K562 (cell line): ENCODE results near the gene FCRLA. TPM values are rescaled to one million over a fixed set of nuclear protein-coding genes. Genes with fewer than 3 reads are reported as not detected.
A peak's percentile ranks its signal among the peaks of the same experiment; 100 is the strongest.

Source experiments
- FOSL1 ChIP-seq: fragments of 200-800 bp; sonication (Bioruptor generic); conservative IDR thresholded peaks from 2 replicates; pipeline ENCODE4 v1.6.1; 2016; ENCODE audit warnings: missing genetic modification characterization, missing compliant biosample characterization
- HMG20A ChIP-seq: fragments of 450-650 bp; formaldehyde crosslinking; conservative IDR thresholded peaks from 2 replicates; pipeline ENCODE4 v1.4.0; 2020; ENCODE audit warnings: mild to moderate bottlenecking, mixed read lengths
- MIER1 ChIP-seq: fragments of 450-650 bp; IDR thresholded peaks from 2 replicates; pipeline ENCODE4 v1.6.1; 2016; ENCODE audit warnings: antibody characterized with exemption, mild to moderate bottlenecking, low read depth
- NBN ChIP-seq: fragments of 450-650 bp; IDR thresholded peaks from 2 replicates; pipeline ENCODE4 v1.6.1; 2016; ENCODE audit warnings: low read depth, mild to moderate bottlenecking
- NR2C1 ChIP-seq, 2 experiments: fragments of 450-650 bp; IDR thresholded peaks; 2 replicates each; pipeline ENCODE4 v1.6.1; 2017; ENCODE audit warnings: mild to moderate bottlenecking in 2 of 2, antibody characterized with exemption in 1 of 2, inconsistent platforms in 1 of 2, missing compliant biosample characterization in 1 of 2, missing genetic modification characterization in 1 of 2
- NR2C2 ChIP-seq, 2 experiments: fragments of 200-800 bp in 1 of 2; sonication (Bioruptor generic) in 1 of 2; sonication (generic) in 1 of 2; formaldehyde crosslinking in 1 of 2; IDR thresholded peaks; 2 replicates each; pipeline versions ENCODE4 v1.6.1 to v1.8.0; 2016 to 2022; ENCODE audit warnings: mild to moderate bottlenecking in 1 of 2, missing compliant biosample characterization in 1 of 2, missing genetic modification characterization in 1 of 2, missing genetic modification reagents in 1 of 2
- NRF1 ChIP-seq, 2 experiments: fragments of 450-650 bp; IDR thresholded peaks in 1 of 2; conservative IDR thresholded peaks in 1 of 2; 2 replicates each; pipeline ENCODE4 v1.6.1; 2014; ENCODE audit warnings: mild to moderate bottlenecking in 2 of 2
- PHF21A ChIP-seq: fragments of 450-650 bp; IDR thresholded peaks from 2 replicates; pipeline ENCODE4 v1.6.1; 2017; ENCODE audit warnings: low read depth, borderline replicate concordance
- TEAD1 ChIP-seq, 2 experiments: fragments of 450-650 bp in 1 of 2; sonication (generic) in 1 of 2; formaldehyde crosslinking; IDR thresholded peaks; 2 replicates each; pipeline versions ENCODE4 v1.4.0 to v1.8.0; 2020 to 2022; ENCODE audit warnings: mild to moderate bottlenecking in 2 of 2, missing genetic modification reagents in 1 of 2
- ZNF444 ChIP-seq: fragments of 250-450 bp; sonication (Bioruptor Pico); IDR thresholded peaks from 2 replicates; pipeline ENCODE4 v1.4.0; 2020; ENCODE audit warnings: mild to moderate bottlenecking, moderate library complexity
- ZNF589 ChIP-seq: fragments of 200-800 bp; sonication (Bioruptor generic); IDR thresholded peaks from 2 replicates; pipeline ENCODE4 v1.6.1; 2016; ENCODE audit warnings: low read depth, missing genetic modification characterization, missing compliant biosample characterization
- ZNF766 ChIP-seq: fragments of 200-800 bp; sonication (Bioruptor generic); conservative IDR thresholded peaks from 2 replicates; pipeline ENCODE4 v1.6.1; 2016; ENCODE audit warnings: missing genetic modification characterization, missing compliant biosample characterization
- polyA plus RNA-seq, 8 experiments: library from polyadenylated mRNA; depleted of rRNA in 4 of 8; stranded (reverse) in 5 of 8; unstranded in 3 of 8; fragments of >200 nt; fragmentation: Nextera tagmentation in 2 of 8; fragmentation: Illumina TruSeq in 1 of 8; extraction: Ambion mirVana in 2 of 8; extraction: Trizol in 1 of 8; gene quantifications; 2 replicates each; pipeline versions ENCODE4 v1.2.1 to v1.2.3, GENCODE V29; 2011 to 2014; ENCODE audit warnings: inconsistent platforms in 1 of 8, missing spikeins in 1 of 8
- total RNA-seq, 7 experiments: library from RNA; depleted of rRNA in 6 of 7; stranded (reverse); fragments of >200 nt in 6 of 7; fragmentation: Illumina TruSeq in 2 of 7; extraction: Trizol in 2 of 7; gene quantifications; 2 replicates each; pipeline versions ENCODE4 v1.2.1 to v1.2.3, GENCODE V29; 2011 to 2021; ENCODE audit warnings: low replicate concordance in 1 of 7
- TF ChIP-seq, protein P1 (sequence below): fragments of 450-650 bp; IDR thresholded peaks from 2 replicates; pipeline ENCODE4 v1.6.1; 2018; ENCODE audit not compliant: partially characterized antibody
- TF ChIP-seq, protein P2 (sequence below): sonication (generic); IDR thresholded peaks from 2 replicates; pipeline ENCODE4 v1.6.1; 2016
- TF ChIP-seq, protein P3 (sequence below): IDR thresholded peaks from 2 replicates; pipeline ENCODE4 v1.6.1; 2011; ENCODE audit not compliant: insufficient read length; ENCODE audit errors: extremely low read depth
- TF ChIP-seq, protein P4 (sequence below): fragments of 250-450 bp; sonication (Bioruptor Pico); IDR thresholded peaks from 2 replicates; pipeline ENCODE4 v1.6.1; 2021; ENCODE audit warnings: mild to moderate bottlenecking
- TF ChIP-seq, protein P5 (sequence below): fragments of 250-450 bp; sonication (Bioruptor Pico); IDR thresholded peaks from 2 replicates; pipeline ENCODE4 v1.5.0; 2021
- TF ChIP-seq, protein P6 (sequence below), 2 experiments: fragments of 250-450 bp in 1 of 2; fragments of 450-650 bp in 1 of 2; sonication (Bioruptor Pico) in 1 of 2; IDR thresholded peaks; 2 replicates each; pipeline versions ENCODE4 v1.6.1 to v1.8.0; 2016 to 2021; ENCODE audit warnings: mild to moderate bottlenecking in 2 of 2, moderate library complexity in 2 of 2, missing compliant biosample characterization in 1 of 2, missing genetic modification characterization in 1 of 2

Gene FCRLA
- total and polyA plus RNA-seq, 9 of the 15 experiments (the other 6 are each of a cell fraction or from before 2014, with no cell fraction given), result 0.09 to 0.84 (median 0.44) TPM

DNA sequence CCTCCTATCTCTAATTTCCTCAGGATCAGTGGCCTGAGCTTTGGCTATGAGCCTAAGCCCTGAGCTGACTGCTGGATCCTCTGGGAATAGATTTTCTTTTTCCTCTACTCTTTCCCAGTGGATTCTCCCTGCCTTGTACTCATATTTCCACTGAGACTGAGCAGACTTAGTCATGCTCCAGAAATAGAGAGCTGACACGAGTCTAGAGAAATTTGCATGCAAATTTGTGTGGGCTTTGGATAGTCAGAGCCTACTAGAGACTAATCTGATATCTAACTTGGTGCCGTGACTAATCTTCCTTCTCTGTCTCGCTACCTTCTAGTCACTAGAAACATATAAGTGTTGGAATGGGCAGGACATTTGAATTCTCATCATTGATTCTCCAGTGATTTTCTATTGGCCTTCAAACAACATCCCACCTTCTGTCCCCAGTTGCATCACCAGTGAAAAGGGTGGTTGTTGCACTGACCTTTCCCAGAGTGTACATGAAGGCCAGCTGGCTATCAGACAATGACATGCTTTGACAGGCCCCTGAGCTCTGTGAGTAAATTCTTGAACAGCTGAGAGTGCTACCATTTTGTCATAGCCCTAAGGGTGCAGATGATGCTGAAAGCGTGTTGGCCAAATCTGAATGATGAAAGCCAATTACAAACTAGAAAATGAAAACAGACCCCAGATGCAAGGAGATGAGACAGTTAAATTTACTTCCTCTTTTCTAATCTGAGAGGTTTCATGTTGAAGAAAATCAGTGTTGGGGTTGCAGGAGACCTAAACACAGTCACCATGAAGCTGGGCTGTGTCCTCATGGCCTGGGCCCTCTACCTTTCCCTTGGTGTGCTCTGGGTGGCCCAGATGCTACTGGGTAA is at the start of gene FCRLA (continued):
- TF ChIP-seq, protein P1, sequence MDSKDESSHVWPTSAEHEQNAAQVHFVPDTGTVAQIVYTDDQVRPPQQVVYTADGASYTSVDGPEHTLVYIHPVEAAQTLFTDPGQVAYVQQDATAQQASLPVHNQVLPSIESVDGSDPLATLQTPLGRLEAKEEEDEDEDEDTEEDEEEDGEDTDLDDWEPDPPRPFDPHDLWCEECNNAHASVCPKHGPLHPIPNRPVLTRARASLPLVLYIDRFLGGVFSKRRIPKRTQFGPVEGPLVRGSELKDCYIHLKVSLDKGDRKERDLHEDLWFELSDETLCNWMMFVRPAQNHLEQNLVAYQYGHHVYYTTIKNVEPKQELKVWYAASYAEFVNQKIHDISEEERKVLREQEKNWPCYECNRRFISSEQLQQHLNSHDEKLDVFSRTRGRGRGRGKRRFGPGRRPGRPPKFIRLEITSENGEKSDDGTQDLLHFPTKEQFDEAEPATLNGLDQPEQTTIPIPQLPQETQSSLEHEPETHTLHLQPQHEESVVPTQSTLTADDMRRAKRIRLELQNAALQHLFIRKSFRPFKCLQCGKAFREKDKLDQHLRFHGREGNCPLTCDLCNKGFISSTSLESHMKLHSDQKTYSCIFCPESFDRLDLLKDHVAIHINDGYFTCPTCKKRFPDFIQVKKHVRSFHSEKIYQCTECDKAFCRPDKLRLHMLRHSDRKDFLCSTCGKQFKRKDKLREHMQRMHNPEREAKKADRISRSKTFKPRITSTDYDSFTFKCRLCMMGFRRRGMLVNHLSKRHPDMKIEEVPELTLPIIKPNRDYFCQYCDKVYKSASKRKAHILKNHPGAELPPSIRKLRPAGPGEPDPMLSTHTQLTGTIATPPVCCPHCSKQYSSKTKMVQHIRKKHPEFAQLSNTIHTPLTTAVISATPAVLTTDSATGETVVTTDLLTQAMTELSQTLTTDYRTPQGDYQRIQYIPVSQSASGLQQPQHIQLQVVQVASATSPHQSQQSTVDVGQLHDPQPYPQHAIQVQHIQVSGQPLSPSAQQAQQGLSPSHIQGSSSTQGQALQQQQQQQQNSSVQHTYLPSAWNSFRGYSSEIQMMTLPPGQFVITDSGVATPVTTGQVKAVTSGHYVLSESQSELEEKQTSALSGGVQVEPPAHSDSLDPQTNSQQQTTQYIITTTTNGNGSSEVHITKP, result peak; percentile 4
- TF ChIP-seq, protein P2, sequence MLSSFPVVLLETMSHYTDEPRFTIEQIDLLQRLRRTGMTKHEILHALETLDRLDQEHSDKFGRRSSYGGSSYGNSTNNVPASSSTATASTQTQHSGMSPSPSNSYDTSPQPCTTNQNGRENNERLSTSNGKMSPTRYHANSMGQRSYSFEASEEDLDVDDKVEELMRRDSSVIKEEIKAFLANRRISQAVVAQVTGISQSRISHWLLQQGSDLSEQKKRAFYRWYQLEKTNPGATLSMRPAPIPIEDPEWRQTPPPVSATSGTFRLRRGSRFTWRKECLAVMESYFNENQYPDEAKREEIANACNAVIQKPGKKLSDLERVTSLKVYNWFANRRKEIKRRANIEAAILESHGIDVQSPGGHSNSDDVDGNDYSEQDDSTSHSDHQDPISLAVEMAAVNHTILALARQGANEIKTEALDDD, result peak; percentile 98
- TF ChIP-seq NR2C2 (CRISPR knock-in tag; IDR thresholded peaks at IDR 0.05) (no peak), NR2C2 (tag; IDR thresholded peaks at IDR 0.05) (peak; percentile 82), TEAD1 (CRISPR knock-in tag; IDR thresholded peaks at IDR 0.05) (0 out of 4 replicates have a peak, but pooled peaks of 1 of the 2 experiments have one; percentile 67), NBN (no peak), NRF1 (conservative IDR thresholded peaks at IDR 0.05 in 1 of 2, IDR thresholded peaks at IDR 0.05 in 1 of 2) (peak; percentile 42 to 52; a peak in 2 of 4 replicates), ZNF589 (CRISPR knock-in tag) (peak; percentile 45), ZNF766 (CRISPR knock-in tag) (peak; percentile 99), ZNF444 (CRISPR knock-in tag) (no peak), MIER1 (no peak), NR2C1 (IDR thresholded peaks at IDR 0.05) (peak; percentile 35; the same call in 1 of the 2 replicates), NR2C1 (tag; IDR thresholded peaks at IDR 0.05) (peak; percentile 40), HMG20A (no peak), FOSL1 (tag) (peak; percentile 87), PHF21A (no peak)
- TF ChIP-seq, protein P3, sequence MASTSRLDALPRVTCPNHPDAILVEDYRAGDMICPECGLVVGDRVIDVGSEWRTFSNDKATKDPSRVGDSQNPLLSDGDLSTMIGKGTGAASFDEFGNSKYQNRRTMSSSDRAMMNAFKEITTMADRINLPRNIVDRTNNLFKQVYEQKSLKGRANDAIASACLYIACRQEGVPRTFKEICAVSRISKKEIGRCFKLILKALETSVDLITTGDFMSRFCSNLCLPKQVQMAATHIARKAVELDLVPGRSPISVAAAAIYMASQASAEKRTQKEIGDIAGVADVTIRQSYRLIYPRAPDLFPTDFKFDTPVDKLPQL, result no peak
- TF ChIP-seq, protein P4, sequence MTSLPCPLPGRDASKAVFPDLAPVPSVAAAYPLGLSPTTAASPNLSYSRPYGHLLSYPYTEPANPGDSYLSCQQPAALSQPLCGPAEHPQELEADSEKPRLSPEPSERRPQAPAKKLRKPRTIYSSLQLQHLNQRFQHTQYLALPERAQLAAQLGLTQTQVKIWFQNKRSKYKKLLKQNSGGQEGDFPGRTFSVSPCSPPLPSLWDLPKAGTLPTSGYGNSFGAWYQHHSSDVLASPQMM (CRISPR knock-in tag), result no peak
- TF ChIP-seq, protein P5, sequence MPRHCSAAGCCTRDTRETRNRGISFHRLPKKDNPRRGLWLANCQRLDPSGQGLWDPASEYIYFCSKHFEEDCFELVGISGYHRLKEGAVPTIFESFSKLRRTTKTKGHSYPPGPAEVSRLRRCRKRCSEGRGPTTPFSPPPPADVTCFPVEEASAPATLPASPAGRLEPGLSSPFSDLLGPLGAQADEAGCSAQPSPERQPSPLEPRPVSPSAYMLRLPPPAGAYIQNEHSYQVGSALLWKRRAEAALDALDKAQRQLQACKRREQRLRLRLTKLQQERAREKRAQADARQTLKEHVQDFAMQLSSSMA (CRISPR knock-in tag), result no peak
- TF ChIP-seq, protein P6, sequence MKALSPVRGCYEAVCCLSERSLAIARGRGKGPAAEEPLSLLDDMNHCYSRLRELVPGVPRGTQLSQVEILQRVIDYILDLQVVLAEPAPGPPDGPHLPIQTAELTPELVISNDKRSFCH (CRISPR knock-in tag; IDR thresholded peaks at IDR 0.05), result no peak
- TF ChIP-seq, protein P6 (tag; IDR thresholded peaks at IDR 0.05), result peak; percentile 75
